Lower leg skin (tissue), 4 donors: ENCODE measurements around the gene MICAL2. TPM values are rescaled to one million over a fixed set of nuclear protein-coding genes. Genes with fewer than 3 reads are reported as not detected.

Source experiments
- DNase-seq, 2 donors: peaks; one replicate each; pipeline ENCODE4 v3.0.0-alpha.2; 2019; ENCODE audit warnings: low spot score in 2 of 2
- H3K4me3 ChIP-seq: fragments of 200-600 bp; sonication (generic); 2 replicates; pipeline ENCODE4 v1.5.1; 2017; ENCODE audit warnings: mild to moderate bottlenecking, low read depth; ENCODE audit not compliant: poor library complexity, severe bottlenecking
- CTCF ChIP-seq, 3 donors: fragments of 450-650 bp; IDR thresholded peaks; one replicate each; pipeline ENCODE4 v1.5.1; 2016; ENCODE audit warnings: antibody characterized with exemption in 3 of 3, mild to moderate bottlenecking in 3 of 3, moderate library complexity in 2 of 3
- POLR2A ChIP-seq, 2 donors: fragments of 450-650 bp; IDR thresholded peaks; one replicate each; pipeline ENCODE4 v1.6.1; 2016 to 2017; ENCODE audit warnings: antibody characterized with exemption in 2 of 2, mild to moderate bottlenecking in 1 of 2, moderate library complexity in 1 of 2
- WGBS, 2 donors: methylation state at CpG; one replicate each; pipeline ENCODE4 v1.1.5; 2018; 5-methylcytosine and 5-hydroxymethylcytosine counted together
- intact Hi-C: fragments of 100-400 bp; cut with DNase I; formaldehyde crosslinking; loops from one replicate; pipeline ENCODE4 v1.15.0; 2023; ENCODE audit warnings: low total_unique reads
- total RNA-seq, 4 donors: library from RNA; depleted of rRNA; stranded (reverse); fragments of >200 nt; gene quantifications; one replicate each; pipeline ENCODE4 v1.1.0, GENCODE V29; 2016

MICAL2 gene
- total RNA-seq, 4 donors from 2014 or later, result 117 to 238 (median 145) TPM

- intact Hi-C loops, result no loop called here
- no peak overlapping the region for H3K4me3 ChIP-seq
- TF ChIP-seq POLR2A (IDR thresholded peaks at IDR 0.05) (no peak), CTCF (IDR thresholded peaks at IDR 0.05) (no peak)
- DNase-seq, result peak in 1 of 2 donors; percentile 43
- WGBS, 2 donors, result 93 to 96% methylated on average over 3 of the region's 3 CpGs
These were observed 35.1 kb upstream of the MICAL2 start for GRCh38 chr11:12075291-12075690.

- intact Hi-C loops, result no loop called here
- TF ChIP-seq CTCF (IDR thresholded peaks at IDR 0.05), result no peak
- TF ChIP-seq POLR2A (IDR thresholded peaks at IDR 0.05), result no peak
- WGBS, 2 donors, result 31 to 32% methylated on average over 15 of the region's 15 CpGs
- no peak overlapping the region for H3K4me3 ChIP-seq
- peak; percentile 72 to 85 for DNase-seq
These were observed 34.3 kb upstream of the MICAL2 start for GRCh38 chr11:12075822-12076821.

GRCh38 chr11:12076840-12077534, 33.4 kb upstream of the MICAL2 start:
- H3K4me3 ChIP-seq, result no peak overlapping the region
- no peak for TF ChIP-seq POLR2A (IDR thresholded peaks at IDR 0.05)
- 76 to 85% methylated on average over 4 of the region's 4 CpGs for WGBS, 2 donors
- peak in 1 of 2 donors; percentile 57 for DNase-seq
- intact Hi-C loops, result no loop called here

- 92% methylated on average over 7 of the region's 7 CpGs for WGBS, 2 donors
- H3K4me3 ChIP-seq, result no peak overlapping the region
- DNase-seq, result peak in 1 of 2 donors; percentile 73
- intact Hi-C loops, result no loop called here
- no peak for TF ChIP-seq CTCF (IDR thresholded peaks at IDR 0.05)
- no peak for TF ChIP-seq POLR2A (IDR thresholded peaks at IDR 0.05)
These were observed 32.7 kb upstream of the MICAL2 start for GRCh38 chr11:12077535-12078280.

- peak; percentile 73 to 93 for DNase-seq
- no peak overlapping the region for H3K4me3 ChIP-seq
- intact Hi-C loops, result no loop called here
- TF ChIP-seq CTCF (IDR thresholded peaks at IDR 0.05), result no peak
- TF ChIP-seq POLR2A (IDR thresholded peaks at IDR 0.05), result no peak
- WGBS, 2 donors, result 28 to 35% methylated on average over 13 of the region's 13 CpGs
These were observed 30.4 kb upstream of the MICAL2 start for GRCh38 chr11:12079726-12080556.
